Heart left ventricle (tissue), 13 donors: ENCODE data around the gene SMIM45.

Source experiments
- POLR2A ChIP-seq, 2 donors: fragments of 450-650 bp; IDR thresholded peaks; one replicate each; pipeline ENCODE4 v1.6.1; 2017; ENCODE audit warnings: antibody characterized with exemption in 2 of 2, mild to moderate bottlenecking in 2 of 2, moderate library complexity in 2 of 2
- TF ChIP-seq, protein P1 (sequence below), 12 donors: fragments of 200-600 bp; sonication (generic) in 4 of 12; IDR thresholded peaks; one replicate each; pipeline versions ENCODE4 v1.5.0 to v1.8.0; 2018 to 2022; ENCODE audit warnings: antibody characterized with exemption in 12 of 12, mild to moderate bottlenecking in 5 of 12
- donor health status: ischemic (EF 13 %, LVEDD 7.1; RV severe dilation, severe dysfunction).
- donor health status: DM: no; HTN: yes; CAD: no.
- donor health status: DM: no; HTN: no; CAD: no.
- donor health status: ischemic (EF 25% LVEDD 6.9; RV normal size, moderate dysfunction).
- donor health status: ischemic (EF 25% LVEDD 5.7; RV mildly dilated, moderate dysfunction).
- donor health status: ischemic (EF 35%, LVEDD 5.7; RV mildly dilated, moderate dysfunction).
- donor health status: nonischemic (EF 11% LVEDD 7.7; RV severe dilation, severe dysfunction).
- donor health status: DM: yes; HTN: yes; CAD: no.
- donor health status: PGD.
- donor health status: ischemic (EF 29% LVEDD 5.4; RV normal size, mild dysfunction).
- donor health status: nonischemic (EF 23%, LVEDD 6.1; RV moderate dilation, normal function).

DNA sequence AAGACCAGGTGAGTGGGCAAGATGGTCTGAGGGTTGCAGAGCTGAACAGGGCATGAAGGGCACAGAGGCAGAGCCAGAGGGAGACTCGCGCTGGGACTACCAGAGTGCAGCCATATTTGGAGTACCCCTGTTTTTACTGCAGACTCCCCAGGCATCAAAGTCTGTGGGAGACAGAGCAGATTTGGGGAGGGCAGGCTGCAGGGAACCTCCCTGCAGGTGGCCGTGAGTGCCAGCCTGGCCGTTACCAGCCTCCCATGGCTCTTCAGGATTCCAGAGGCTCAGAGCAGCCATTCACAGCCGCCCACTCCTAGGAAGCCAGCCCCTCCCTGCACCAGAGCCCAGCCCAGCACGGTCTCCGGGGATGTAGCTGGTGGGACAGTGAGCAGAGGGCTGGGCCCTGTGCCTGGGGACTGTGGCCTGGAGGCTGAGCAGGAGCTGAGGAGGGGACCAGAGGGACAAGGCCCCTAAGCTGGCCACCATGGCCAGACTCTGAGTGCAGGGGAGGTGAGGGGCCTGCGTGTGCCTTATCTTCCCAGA lies 17.2 kb downstream of the SMIM45 start, which contains the start of gene SEPTIN3:
- TF ChIP-seq, protein P1, sequence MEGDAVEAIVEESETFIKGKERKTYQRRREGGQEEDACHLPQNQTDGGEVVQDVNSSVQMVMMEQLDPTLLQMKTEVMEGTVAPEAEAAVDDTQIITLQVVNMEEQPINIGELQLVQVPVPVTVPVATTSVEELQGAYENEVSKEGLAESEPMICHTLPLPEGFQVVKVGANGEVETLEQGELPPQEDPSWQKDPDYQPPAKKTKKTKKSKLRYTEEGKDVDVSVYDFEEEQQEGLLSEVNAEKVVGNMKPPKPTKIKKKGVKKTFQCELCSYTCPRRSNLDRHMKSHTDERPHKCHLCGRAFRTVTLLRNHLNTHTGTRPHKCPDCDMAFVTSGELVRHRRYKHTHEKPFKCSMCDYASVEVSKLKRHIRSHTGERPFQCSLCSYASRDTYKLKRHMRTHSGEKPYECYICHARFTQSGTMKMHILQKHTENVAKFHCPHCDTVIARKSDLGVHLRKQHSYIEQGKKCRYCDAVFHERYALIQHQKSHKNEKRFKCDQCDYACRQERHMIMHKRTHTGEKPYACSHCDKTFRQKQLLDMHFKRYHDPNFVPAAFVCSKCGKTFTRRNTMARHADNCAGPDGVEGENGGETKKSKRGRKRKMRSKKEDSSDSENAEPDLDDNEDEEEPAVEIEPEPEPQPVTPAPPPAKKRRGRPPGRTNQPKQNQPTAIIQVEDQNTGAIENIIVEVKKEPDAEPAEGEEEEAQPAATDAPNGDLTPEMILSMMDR (IDR thresholded peaks at IDR 0.05) = no peak
- TF ChIP-seq POLR2A (IDR thresholded peaks at IDR 0.05) = no peak
